Measurements from ENCODE around the gene ALKBH6.
"Not testable (repeated sequence)": the region's sequence is repeated elsewhere in the genome, so short reads cannot be mapped to it uniquely, and the experiment has no call there.

ALKBH6 gene

GRCh38 chr19:35983177-35983576 lies 30.8 kb downstream of the ALKBH6 start:
- no peak for DNase-seq (ENCODE audit: low read depth in 1 of 2, low spot score in 1 of 2)
- in situ Hi-C loops (cut with HindIII; ENCODE audit: low pct_unique_long_range_greater_than_20kb, low sequenced_read_pairs): no loop called here
- no peak for TF ChIP-seq JUND (IDR thresholded peaks at IDR 0.05; ENCODE audit: low read depth)

GRCh38 chr19:35980997-35981396 lies 33.0 kb downstream of the ALKBH6 start:
- in situ Hi-C loops (cut with HindIII; ENCODE audit: low pct_unique_long_range_greater_than_20kb, low sequenced_read_pairs); DNase-seq (ENCODE audit: low read depth in 1 of 2, low spot score in 1 of 2): not testable (repeated sequence)

- in situ Hi-C loops (cut with HindIII; ENCODE audit: low pct_unique_long_range_greater_than_20kb, low sequenced_read_pairs): no loop called here
- no peak for TF ChIP-seq JUND (IDR thresholded peaks at IDR 0.05; ENCODE audit: low read depth)
- no peak for DNase-seq (ENCODE audit: low read depth in 1 of 2, low spot score in 1 of 2)
Measured at GRCh38 chr19:35978832-35979365, 35.1 kb downstream of the ALKBH6 start.

- no peak for DNase-seq (ENCODE audit: low read depth in 1 of 2, low spot score in 1 of 2)
- in situ Hi-C loops (cut with HindIII; ENCODE audit: low pct_unique_long_range_greater_than_20kb, low sequenced_read_pairs): no loop called here
- TF ChIP-seq JUND (IDR thresholded peaks at IDR 0.05; ENCODE audit: low read depth): no peak
Measured at GRCh38 chr19:35978271-35978670, 35.7 kb downstream of the ALKBH6 start.

- no peak for DNase-seq (ENCODE audit: low read depth in 1 of 2, low spot score in 1 of 2)
- no peak for TF ChIP-seq JUND (IDR thresholded peaks at IDR 0.05; ENCODE audit: low read depth)
- in situ Hi-C loops (cut with HindIII; ENCODE audit: low pct_unique_long_range_greater_than_20kb, low sequenced_read_pairs): no loop called here
Measured at GRCh38 chr19:35977446-35978222, 36.4 kb downstream of the ALKBH6 start.

GRCh38 chr19:35975608-35976214 lies 38.3 kb downstream of the ALKBH6 start:
- no peak for TF ChIP-seq JUND (IDR thresholded peaks at IDR 0.05; ENCODE audit: low read depth)
- in situ Hi-C loops (cut with HindIII; ENCODE audit: low pct_unique_long_range_greater_than_20kb, low sequenced_read_pairs): no loop called here
- DNase-seq (ENCODE audit: low read depth in 1 of 2, low spot score in 1 of 2): peak; percentile 34 to 48

GRCh38 chr19:35973487-35973886 lies 40.5 kb downstream of the ALKBH6 start:
- in situ Hi-C loops (cut with HindIII; ENCODE audit: low pct_unique_long_range_greater_than_20kb, low sequenced_read_pairs): no loop called here
- DNase-seq (ENCODE audit: low read depth in 1 of 2, low spot score in 1 of 2): peak in 1 of 2 experiments; percentile 65
- no peak for TF ChIP-seq JUND (IDR thresholded peaks at IDR 0.05; ENCODE audit: low read depth)

DNA sequence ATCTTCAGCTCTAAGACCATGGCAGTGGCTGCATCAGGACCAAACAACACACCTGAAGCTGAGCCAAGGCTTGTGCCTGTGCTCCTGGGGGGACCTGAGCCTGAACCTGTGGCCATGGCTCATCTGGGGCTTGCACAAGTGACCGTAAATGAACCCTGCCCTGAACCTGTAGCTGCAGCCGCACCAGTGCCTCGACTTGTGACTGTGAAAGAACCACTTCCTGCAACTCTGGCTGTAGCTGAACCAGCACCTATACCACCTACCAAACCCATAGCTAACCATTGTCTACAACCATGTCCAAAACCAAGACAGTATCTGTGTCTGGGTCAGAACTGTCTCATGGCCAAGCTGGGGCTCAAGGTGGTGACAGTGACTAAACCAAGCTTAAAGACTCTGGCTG lies 47.2 kb downstream of the ALKBH6 start:
- TF ChIP-seq JUND (IDR thresholded peaks at IDR 0.05; ENCODE audit: low read depth): no peak
- in situ Hi-C loops (cut with HindIII; ENCODE audit: low pct_unique_long_range_greater_than_20kb, low sequenced_read_pairs): no loop called here
- DNase-seq (ENCODE audit: low read depth in 1 of 2, low spot score in 1 of 2): no peak

- TF ChIP-seq JUND (IDR thresholded peaks at IDR 0.05; ENCODE audit: low read depth): no peak
- in situ Hi-C loops (cut with HindIII; ENCODE audit: low pct_unique_long_range_greater_than_20kb, low sequenced_read_pairs): no loop called here
- peak; percentile 64 to 75 for DNase-seq (ENCODE audit: low read depth in 1 of 2, low spot score in 1 of 2)
Measured at GRCh38 chr19:35963514-35963913, 50.5 kb downstream of the ALKBH6 start.

DNA sequence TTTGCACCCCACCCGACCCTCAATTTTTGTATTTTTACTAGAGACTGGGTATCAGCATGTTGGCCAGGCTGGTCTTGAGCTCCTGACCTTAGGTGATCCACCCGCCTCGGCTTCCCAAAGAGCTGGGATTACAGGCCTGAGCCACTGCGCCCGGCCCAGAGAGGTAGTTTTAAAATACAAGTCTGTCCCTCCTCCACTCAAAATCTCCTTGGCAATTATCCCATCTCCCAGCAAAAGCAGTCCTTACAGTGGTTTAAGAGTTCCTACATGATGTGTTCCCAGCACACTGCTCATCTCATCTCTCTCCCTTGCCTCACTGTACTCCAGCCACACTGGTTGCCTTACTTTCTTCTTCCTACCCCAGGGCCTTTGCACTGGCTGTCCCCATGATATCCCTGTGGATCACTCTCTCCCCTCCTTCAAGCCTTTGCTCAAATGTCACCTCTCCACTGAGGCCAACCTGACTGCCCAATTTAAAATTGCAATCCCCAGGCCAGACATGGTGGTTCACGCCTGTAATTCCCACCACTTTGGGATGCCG lies 53.5 kb downstream of the ALKBH6 start:
- DNase-seq (ENCODE audit: low read depth in 1 of 2, low spot score in 1 of 2): no peak
- TF ChIP-seq JUND (IDR thresholded peaks at IDR 0.05; ENCODE audit: low read depth): no peak
- in situ Hi-C loops (cut with HindIII; ENCODE audit: low pct_unique_long_range_greater_than_20kb, low sequenced_read_pairs): no loop called here

GRCh38 chr19:35959968-35960320 lies 54.1 kb downstream of the ALKBH6 start:
- in situ Hi-C loops (cut with HindIII; ENCODE audit: low pct_unique_long_range_greater_than_20kb, low sequenced_read_pairs): no loop called here
- TF ChIP-seq JUND (IDR thresholded peaks at IDR 0.05; ENCODE audit: low read depth): no peak

More at GRCh38 chr19:35959968-35960320, 54.1 kb downstream of the ALKBH6 start:
- no peak for DNase-seq (ENCODE audit: low read depth in 1 of 2, low spot score in 1 of 2)

Data from T47D (cell line).